ENCODE data around the gene FAM217A. TPM values are rescaled to one million over a fixed set of nuclear protein-coding genes. Genes with fewer than 3 reads are reported as not detected.
"Not testable (repeated sequence)": the region's sequence is repeated elsewhere in the genome, so short reads cannot be mapped to it uniquely, and the experiment has no call there.

The FAM217A gene
- total and polyA plus RNA-seq, 12 donors, result 0.17 TPM; not detected in 11

- intact Hi-C loops (cut with DNase I), result no loop called here
- no peak for DNase-seq
- H3K9me3 ChIP-seq (replicated peaks in 1 of 3), result no peaks in the 10 kb centered on the region
- H3K36me3 ChIP-seq (replicated peaks in 1 of 2), result peaks cover 0 to 36% of the 10 kb centered on the region in 2 donors
- TF ChIP-seq CTCF (IDR thresholded peaks at IDR 0.05) (no peak), POLR2A (IDR thresholded peaks at IDR 0.05) (no peak)
- H3K27me3 ChIP-seq, result no peaks in the 10 kb centered on the region
- H3K4me3 ChIP-seq, result no peak overlapping the region
- H3K4me1 ChIP-seq (replicated peaks in 1 of 2), result no peaks in the 10 kb centered on the region
- no peak overlapping the region for H3K27ac ChIP-seq
Measured at GRCh38 chr6:4113649-4114048, 34.7 kb upstream of the FAM217A start.

- no peaks in the 10 kb centered on the region for H3K4me1 ChIP-seq (replicated peaks in 1 of 2)
- WGBS, 4 donors, result 81 to 94% (median 93%) methylated on average over 3 of the region's 3 CpGs
- no peak overlapping the region for H3K4me3 ChIP-seq
- DNase-seq, result no peak
- H3K27me3 ChIP-seq, result no peaks in the 10 kb centered on the region
- H3K27ac ChIP-seq, result no peak overlapping the region
- no peaks in the 10 kb centered on the region for H3K9me3 ChIP-seq (replicated peaks in 1 of 3)
- H3K36me3 ChIP-seq (replicated peaks in 1 of 2), result peaks cover 0 to 25% of the 10 kb centered on the region in 2 donors
- TF ChIP-seq POLR2A (IDR thresholded peaks at IDR 0.05) (no peak), CTCF (IDR thresholded peaks at IDR 0.05) (no peak)
- intact Hi-C loops (cut with DNase I), result no loop called here
Measured at GRCh38 chr6:4112366-4112765, 33.4 kb upstream of the FAM217A start.

DNA sequence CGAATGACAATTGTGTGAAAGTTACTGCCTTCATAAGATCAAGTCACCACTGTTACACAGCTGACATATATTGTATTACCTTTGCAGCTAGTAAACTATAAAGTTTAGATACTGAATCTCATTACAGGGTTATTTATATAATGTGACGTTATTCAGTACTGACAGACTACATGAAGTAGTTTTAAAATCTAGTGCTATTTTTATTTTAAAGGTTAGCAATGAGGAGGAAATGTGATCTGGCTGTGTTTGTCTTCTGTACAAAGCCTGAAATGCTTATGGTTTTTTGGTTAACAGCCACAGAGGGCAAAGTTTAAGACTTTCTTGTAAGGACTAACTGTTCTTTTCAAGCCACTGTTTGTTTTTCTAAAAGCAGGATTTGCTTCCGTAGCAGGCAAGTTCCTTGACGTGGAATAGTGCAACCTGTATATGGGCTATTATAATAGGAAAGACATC lies 30.5 kb upstream of the FAM217A start:
- H3K36me3 ChIP-seq (replicated peaks in 1 of 2); H3K4me3 ChIP-seq; intact Hi-C loops (cut with DNase I); H3K9me3 ChIP-seq (replicated peaks in 1 of 3); H3K4me1 ChIP-seq (replicated peaks in 1 of 2); DNase-seq; H3K27me3 ChIP-seq: not testable (repeated sequence)
- 54 to 60% (median 55%) methylated on average over 4 of the region's 4 CpGs for WGBS, 4 donors
- H3K27ac ChIP-seq, result peak overlapping the region in 1 of 5 donors; percentile 3

GRCh38 chr6:4108561-4109093 lies 29.7 kb upstream of the FAM217A start:
- intact Hi-C loops (cut with DNase I), result no loop called here
- Histone ChIP-seq H3K4me3 (no peak overlapping the region), H3K9me3 (replicated peaks in 1 of 3) (no peaks in the 10 kb centered on the region), H3K36me3 (replicated peaks in 1 of 2) (no peaks in the 10 kb centered on the region), H3K27ac (no peak overlapping the region), H3K4me1 (replicated peaks in 1 of 2) (no peaks in the 10 kb centered on the region), H3K27me3 (no peaks in the 10 kb centered on the region)
- WGBS, 4 donors, result 81 to 87% (median 85%) methylated on average over 9 of the region's 9 CpGs
- no peak for TF ChIP-seq CTCF (IDR thresholded peaks at IDR 0.05)
- TF ChIP-seq POLR2A (IDR thresholded peaks at IDR 0.05), result no peak
- no peak for DNase-seq

DNA sequence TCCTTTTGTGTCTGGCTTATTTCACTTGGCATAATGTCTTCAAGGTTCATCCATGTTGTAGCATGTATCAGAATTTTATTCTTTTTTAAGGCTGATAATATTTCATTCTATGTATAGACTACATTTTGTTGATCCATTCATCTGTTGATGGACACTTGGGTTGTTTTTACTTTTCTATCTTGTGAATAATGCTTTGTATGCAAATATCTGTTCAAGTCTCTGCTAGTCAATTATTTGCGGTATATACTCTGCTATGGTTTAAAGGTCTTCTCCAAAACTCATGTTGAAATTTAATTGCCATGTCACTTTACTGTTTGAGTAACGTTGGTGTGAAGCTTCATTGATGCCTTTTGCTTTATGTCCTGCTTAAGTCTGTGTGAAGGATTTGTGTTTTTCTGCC lies 28.9 kb upstream of the FAM217A start:
- TF ChIP-seq CTCF (IDR thresholded peaks at IDR 0.05) (no peak), POLR2A (IDR thresholded peaks at IDR 0.05) (no peak)
- no peaks in the 10 kb centered on the region for H3K9me3 ChIP-seq (replicated peaks in 1 of 3)
- no peaks in the 10 kb centered on the region for H3K4me1 ChIP-seq (replicated peaks in 1 of 2)
- H3K4me3 ChIP-seq, result no peak overlapping the region
- no peak for DNase-seq
- no peaks in the 10 kb centered on the region for H3K27me3 ChIP-seq
- H3K36me3 ChIP-seq (replicated peaks in 1 of 2), result no peaks in the 10 kb centered on the region
- WGBS, 4 donors, result 82 to 93% (median 91%) methylated on average over 2 of the region's 2 CpGs
- no peak overlapping the region for H3K27ac ChIP-seq
- intact Hi-C loops (cut with DNase I), result no loop called here

Measured in adrenal gland (tissue), 12 donors.